Left ventricle myocardium inferior (tissue), 1 donor: ENCODE results near the gene ISLR. TPM values are rescaled to one million over a fixed set of nuclear protein-coding genes. Genes with fewer than 3 reads are reported as not detected.

Source experiments
- DNase-seq: peaks from one replicate; pipeline ENCODE4 v3.0.0-alpha.2; 2020
- H3K27ac ChIP-seq: fragments of 200-600 bp; replicated peaks from 2 replicates; pipeline ENCODE4 v1.8.0; 2021
- H3K27me3 ChIP-seq: fragments of 200-600 bp; 2 replicates; pipeline ENCODE4 v1.8.0; 2021; ENCODE audit warnings: low read depth
- H3K36me3 ChIP-seq: fragments of 200-600 bp; 2 replicates; pipeline ENCODE4 v1.8.0; 2021
- H3K4me1 ChIP-seq: fragments of 200-600 bp; 2 replicates; pipeline ENCODE4 v1.8.0; 2021
- H3K4me3 ChIP-seq: fragments of 200-600 bp; 2 replicates; pipeline ENCODE4 v1.8.0; 2021; ENCODE audit warnings: mild to moderate bottlenecking, moderate library complexity
- H3K9me3 ChIP-seq: fragments of 200-600 bp; replicated peaks from 2 replicates; pipeline ENCODE4 v1.8.0; 2021
- intact Hi-C: fragments of 100-400 bp; cut with micrococcal nuclease; formaldehyde crosslinking; loops from one replicate; pipeline ENCODE4 v1.11.0; 2022
- total RNA-seq: library from RNA; stranded (reverse); fragmentation: NEBNext Ultra II Directional; extraction: Animal tissue kit (Norgen Biotek cat#: 25700); gene quantifications from one replicate; pipeline ENCODE4 v1.2.1, GENCODE V29; 2021
- TF ChIP-seq, protein P1 (sequence below): fragments of 200-600 bp; IDR thresholded peaks from 2 replicates; pipeline ENCODE4 v1.8.0; 2021; ENCODE audit warnings: antibody characterized with exemption, mild to moderate bottlenecking, borderline replicate concordance
- donor health status: DM: no; HTN: yes; CAD: no; lungs with severe emphysema.

ISLR gene
- total RNA-seq, 1 donor from 2014 or later, result 12.7 TPM

DNA sequence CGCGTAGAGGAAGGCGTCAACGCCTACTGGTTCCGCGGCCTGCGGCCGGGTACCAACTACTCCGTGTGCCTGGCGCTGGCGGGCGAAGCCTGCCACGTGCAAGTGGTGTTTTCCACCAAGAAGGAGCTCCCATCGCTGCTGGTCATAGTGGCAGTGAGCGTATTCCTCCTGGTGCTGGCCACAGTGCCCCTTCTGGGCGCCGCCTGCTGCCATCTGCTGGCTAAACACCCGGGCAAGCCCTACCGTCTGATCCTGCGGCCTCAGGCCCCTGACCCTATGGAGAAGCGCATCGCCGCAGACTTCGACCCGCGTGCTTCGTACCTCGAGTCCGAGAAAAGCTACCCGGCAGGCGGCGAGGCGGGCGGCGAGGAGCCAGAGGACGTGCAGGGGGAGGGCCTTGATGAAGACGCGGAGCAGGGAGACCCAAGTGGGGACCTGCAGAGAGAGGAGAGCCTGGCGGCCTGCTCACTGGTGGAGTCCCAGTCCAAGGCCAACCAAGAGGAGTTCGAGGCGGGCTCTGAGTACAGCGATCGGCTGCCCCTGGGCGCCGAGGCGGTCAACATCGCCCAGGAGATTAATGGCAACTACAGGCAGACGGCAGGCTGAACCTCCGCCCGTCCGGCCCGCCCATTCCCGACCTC, 39.0 kb upstream of the ISLR start:
- H3K27ac ChIP-seq, result peak overlapping the region; percentile 89
- H3K4me1 ChIP-seq, result peaks cover 79% of the 10 kb centered on the region
- H3K27me3 ChIP-seq, result peaks cover 63% of the 10 kb centered on the region
- no peak for DNase-seq
- no peak overlapping the region for H3K4me3 ChIP-seq
- intact Hi-C loops, result no loop called here
- no peaks in the 10 kb centered on the region for H3K36me3 ChIP-seq
- H3K9me3 ChIP-seq, result no peaks in the 10 kb centered on the region
- TF ChIP-seq, protein P1, sequence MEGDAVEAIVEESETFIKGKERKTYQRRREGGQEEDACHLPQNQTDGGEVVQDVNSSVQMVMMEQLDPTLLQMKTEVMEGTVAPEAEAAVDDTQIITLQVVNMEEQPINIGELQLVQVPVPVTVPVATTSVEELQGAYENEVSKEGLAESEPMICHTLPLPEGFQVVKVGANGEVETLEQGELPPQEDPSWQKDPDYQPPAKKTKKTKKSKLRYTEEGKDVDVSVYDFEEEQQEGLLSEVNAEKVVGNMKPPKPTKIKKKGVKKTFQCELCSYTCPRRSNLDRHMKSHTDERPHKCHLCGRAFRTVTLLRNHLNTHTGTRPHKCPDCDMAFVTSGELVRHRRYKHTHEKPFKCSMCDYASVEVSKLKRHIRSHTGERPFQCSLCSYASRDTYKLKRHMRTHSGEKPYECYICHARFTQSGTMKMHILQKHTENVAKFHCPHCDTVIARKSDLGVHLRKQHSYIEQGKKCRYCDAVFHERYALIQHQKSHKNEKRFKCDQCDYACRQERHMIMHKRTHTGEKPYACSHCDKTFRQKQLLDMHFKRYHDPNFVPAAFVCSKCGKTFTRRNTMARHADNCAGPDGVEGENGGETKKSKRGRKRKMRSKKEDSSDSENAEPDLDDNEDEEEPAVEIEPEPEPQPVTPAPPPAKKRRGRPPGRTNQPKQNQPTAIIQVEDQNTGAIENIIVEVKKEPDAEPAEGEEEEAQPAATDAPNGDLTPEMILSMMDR, result peak; percentile 62

DNA sequence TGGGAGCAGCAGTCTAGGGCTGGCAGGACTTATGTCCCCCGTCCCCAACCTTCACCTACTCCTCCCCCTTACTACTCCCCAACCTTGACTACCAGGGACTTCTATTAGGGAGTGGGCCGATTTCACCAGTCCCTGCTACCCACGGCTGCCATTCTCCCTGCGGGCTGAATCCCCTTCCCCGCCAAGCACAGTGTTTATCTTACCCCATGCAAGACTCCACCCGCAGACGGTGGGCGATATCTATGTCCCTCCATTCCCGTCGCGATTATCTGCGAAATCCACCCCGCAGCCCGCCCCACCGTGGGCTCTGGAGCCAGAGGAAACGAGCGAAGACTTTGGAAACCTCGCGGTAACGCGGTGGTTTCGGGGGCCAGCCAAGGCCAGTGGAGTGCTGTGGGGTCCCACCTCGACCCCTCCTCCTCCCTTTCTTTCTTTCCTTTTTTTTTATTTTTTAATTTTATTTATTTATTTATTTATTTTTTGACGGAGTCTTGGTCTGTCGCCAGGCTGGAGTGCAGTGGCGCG, 38.4 kb upstream of the ISLR start:
- intact Hi-C loops, result no loop called here
- Histone ChIP-seq H3K27me3 (peaks cover 57% of the 10 kb centered on the region), H3K4me1 (peaks cover 73% of the 10 kb centered on the region), H3K9me3 (no peaks in the 10 kb centered on the region), H3K36me3 (no peaks in the 10 kb centered on the region), H3K27ac (peak overlapping the region; percentile 89), H3K4me3 (peak overlapping the region; percentile 67)
- DNase-seq, result no peak
- TF ChIP-seq, protein P1, result no peak

DNA sequence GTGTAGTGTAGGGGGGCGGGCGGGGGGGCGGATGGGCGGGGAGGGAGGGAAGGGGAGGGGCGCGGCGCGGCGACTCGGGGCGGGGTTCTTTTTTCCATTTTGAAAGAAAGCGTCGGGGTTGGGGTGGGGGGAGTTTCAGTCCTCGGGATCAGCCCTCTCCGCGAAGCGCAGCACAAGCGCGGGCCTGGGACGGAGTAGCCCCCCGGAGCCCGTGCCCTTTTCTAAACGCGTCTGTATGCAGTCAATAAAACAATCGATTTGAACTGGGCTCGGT, 37.0 kb upstream of the ISLR start:
- Histone ChIP-seq H3K27ac (peak overlapping the region; percentile 89), H3K27me3 (peaks cover 43% of the 10 kb centered on the region), H3K4me3 (peak overlapping the region; percentile 67), H3K4me1 (peaks cover 59% of the 10 kb centered on the region), H3K36me3 (no peaks in the 10 kb centered on the region), H3K9me3 (no peaks in the 10 kb centered on the region)
- intact Hi-C loops, result no loop called here
- no peak for DNase-seq
- TF ChIP-seq, protein P1, result no peak

DNA sequence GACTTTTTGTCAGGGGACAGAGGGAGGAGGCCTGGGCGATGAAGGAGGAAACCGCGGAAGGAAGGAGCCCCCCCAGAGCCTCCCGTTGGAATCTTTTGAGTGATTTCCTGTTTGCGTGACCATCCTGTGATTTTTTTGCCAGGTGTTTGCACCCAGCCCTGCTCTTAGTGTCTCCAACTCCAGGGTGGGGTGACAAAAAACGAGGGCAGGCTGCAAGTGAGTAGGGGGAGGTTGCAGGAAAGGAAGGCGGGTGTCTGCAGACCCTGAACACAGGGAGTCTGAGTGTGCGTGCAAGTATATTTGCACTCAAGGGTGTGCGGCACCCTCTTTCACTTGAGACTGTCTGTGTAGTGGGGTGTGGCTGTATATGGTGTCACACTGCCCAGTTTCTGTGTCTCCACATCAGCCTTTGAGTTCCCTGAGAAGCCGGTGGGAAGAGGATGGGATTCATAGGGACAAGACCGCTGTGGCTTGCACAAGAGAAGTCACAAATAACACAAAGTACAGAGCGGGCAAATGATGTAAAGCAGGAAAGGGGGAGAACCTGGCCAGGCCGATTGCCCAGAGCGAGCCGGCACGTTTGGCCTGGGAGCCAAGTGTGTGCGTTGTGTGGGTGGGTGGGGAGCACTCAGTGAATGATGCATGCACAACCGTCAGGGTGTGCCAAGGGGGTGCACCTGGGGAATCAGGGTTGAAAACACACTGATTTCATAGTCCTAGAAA, 36.5 kb upstream of the ISLR start:
- Histone ChIP-seq H3K36me3 (no peaks in the 10 kb centered on the region), H3K4me3 (peak overlapping the region; percentile 67), H3K27me3 (peaks cover 38% of the 10 kb centered on the region), H3K9me3 (no peaks in the 10 kb centered on the region), H3K27ac (peak overlapping the region; percentile 89), H3K4me1 (peaks cover 59% of the 10 kb centered on the region)
- intact Hi-C loops, result no loop called here
- TF ChIP-seq, protein P1, result no peak
- no peak for DNase-seq

DNA sequence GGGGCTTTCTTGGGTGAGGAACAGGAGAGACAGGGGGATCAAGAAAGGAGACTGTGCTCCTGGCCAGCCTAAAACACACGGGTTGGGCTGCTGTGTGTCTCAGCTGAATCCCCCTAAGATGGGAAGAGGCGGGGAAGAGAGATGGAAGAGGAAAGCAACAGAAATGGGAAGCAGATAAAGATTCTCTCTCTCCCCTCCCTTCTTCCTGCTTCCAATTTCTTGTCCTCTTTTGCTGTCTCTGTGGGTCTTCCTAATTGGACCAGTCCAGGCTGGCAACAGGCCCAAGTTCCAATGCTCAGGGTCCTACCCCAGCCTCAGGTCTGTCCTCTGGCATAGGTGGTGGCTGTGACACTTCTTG, 36.0 kb upstream of the ISLR start:
- no peak for DNase-seq
- H3K27me3 ChIP-seq, result peaks cover 33% of the 10 kb centered on the region
- H3K4me3 ChIP-seq, result peak overlapping the region; percentile 67
- peaks cover 54% of the 10 kb centered on the region for H3K4me1 ChIP-seq
- H3K9me3 ChIP-seq, result no peaks in the 10 kb centered on the region
- H3K36me3 ChIP-seq, result no peaks in the 10 kb centered on the region
- TF ChIP-seq, protein P1, result no peak
- intact Hi-C loops, result no loop called here
- peak overlapping the region; percentile 89 for H3K27ac ChIP-seq
